GM21576 (cell line): ENCODE measurements around the gene MYL2.

ENCODE experiments used
- ATAC-seq: cut with Tn5 transposase; IDR thresholded peaks from one replicate; pipeline ENCODE4 v1.9.1; 2021; ENCODE audit warnings: mild to moderate bottlenecking, moderate library complexity; ENCODE audit not compliant: unreplicated experiment

Gene MYL2

DNA sequence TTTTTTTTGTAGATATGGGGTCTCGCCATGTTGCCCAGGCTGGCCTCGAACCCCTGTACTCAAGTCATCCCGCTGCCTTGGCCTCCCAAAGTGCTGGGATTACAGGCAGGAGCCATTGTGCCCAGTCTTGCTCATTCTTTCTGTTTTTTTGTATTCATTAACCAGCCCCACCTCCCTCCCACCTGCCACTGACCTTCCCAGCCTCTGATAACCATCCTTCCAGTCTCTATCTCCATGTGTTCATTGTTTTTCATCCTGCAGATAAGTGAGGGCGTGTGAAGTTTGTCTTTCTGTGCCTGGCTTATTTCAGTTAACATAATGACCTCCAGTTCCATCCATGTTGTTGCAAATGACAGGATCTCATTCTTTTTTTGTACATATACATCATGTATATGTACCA is 19.0 kb downstream of the MYL2 start:
- no peak for ATAC-seq

DNA sequence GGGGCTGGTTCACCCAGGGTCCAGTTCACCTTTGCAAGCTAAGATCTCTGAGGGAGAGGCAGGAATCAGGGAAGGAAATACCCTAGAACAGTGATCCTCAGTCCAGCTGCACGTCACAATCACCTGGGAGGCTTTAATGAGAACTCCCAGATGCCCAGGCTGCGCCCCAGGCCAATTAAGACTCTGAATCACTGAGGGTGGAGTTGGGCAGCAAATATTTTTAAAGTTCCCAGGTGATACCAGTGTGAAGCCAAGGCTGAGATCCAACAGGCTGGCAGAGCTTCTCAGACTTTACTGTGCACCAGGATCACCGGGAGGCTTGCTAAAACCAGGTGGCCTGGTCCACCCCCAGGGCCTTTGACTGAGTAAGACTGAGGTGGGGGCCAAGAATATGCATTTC is 23.8 kb downstream of the MYL2 start:
- ATAC-seq, result no peak

DNA sequence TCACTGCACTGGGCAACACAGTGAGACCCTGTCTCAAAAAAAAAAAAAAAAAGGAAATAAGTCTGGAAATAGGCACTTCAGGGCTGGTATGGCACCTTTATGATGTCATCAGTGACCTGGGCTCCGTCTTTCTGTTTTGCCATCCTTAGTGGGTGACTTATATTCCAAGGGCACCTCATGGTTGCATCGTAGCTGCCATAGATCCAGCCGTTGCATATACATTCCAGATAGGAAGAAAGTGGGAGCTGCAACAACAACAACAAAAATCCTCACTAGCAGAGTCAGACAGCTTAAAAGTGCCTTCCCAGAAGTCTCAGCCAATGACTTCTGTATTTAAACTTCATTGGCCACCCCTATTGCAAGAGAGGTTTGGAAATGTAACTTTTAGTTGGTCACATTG is 26.4 kb downstream of the MYL2 start:
- no peak for ATAC-seq

DNA sequence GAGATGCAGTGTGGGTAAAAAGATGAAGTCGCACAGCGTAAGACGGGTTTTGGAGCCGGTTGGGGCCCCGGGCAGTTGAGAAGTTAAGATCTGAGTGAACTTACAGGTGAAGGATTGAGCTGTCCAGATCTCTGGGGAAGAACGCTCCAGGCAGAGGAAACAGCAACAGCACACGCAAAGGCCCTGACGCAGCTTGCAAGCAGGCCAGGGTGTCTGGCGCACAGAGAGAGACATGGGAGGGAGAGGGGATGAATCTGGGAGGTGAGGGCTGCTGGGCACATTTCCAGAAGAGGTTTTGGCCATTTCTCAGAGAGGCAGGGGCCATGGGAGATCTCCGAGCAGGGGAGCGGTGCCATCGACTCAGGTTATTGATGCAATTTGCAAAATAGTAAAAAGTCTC is 31.0 kb downstream of the MYL2 start:
- ATAC-seq, result no peak

DNA sequence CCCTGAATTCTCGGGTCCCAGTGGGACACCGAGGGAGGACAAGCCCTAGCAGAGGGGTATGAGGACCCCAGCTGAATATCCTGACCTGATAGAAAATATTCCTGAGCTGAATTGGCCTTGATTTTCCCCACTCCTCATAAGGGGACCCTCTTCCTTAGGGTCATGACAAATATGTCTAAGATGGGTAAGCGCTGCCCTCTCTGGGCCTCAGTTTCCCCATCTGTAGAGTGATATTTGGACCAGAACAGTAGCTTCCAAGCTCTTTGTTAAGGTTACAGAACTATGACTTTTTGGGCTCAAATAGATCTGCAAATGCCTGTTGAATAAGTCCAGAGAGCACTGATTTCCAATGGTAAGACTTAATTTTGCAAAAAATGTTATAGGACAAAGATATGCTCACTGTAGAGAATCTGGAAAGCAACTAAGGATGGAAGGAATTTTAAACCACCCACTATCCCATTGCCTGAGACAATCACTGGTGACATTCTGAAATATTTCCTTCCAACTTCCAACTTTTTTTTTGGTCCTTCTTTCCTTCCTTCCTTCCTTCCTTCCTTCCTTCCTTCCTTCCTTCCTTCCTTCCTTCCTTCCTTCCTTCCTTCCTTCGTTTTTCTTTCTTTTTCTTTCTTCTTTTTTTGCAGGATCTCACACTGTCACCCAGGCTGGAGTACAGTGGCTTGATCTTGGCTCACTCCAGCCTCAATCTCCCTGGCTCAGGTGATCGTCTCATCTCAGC is 32.0 kb downstream of the MYL2 start:
- peak; percentile 12 for ATAC-seq

DNA sequence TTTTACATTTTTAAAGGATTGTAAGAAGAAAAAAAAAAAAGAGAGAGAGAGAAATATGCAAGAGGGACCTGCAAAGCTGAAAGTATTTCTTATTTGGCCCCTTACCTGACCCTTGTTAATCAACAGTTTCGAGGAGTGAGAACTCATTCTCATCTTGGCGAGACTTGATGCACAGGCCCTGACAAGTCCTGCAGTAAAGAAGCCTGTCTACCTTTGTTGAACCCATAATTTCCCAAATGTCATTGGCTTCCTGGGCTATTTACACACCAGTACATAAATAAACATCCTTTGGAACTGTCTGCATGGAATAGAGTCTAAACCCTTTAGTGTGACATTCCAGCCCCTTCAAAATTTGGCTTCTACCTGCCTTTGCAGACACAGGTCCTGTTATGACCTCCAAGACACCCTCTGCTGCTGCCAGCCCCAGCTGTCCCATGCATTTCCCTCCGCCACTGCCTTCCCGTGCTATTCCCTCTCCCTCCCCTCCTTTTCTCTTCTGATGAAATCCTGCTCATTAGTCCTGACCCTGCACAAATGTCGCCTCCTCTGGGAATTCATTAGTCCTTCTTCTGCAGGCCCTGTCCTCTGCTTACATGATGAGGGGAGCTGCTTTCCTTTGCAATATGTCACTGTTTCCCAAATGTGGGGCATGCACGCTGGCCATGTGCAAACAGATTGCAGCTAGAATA is 35.1 kb downstream of the MYL2 start:
- ATAC-seq, result no peak

DNA sequence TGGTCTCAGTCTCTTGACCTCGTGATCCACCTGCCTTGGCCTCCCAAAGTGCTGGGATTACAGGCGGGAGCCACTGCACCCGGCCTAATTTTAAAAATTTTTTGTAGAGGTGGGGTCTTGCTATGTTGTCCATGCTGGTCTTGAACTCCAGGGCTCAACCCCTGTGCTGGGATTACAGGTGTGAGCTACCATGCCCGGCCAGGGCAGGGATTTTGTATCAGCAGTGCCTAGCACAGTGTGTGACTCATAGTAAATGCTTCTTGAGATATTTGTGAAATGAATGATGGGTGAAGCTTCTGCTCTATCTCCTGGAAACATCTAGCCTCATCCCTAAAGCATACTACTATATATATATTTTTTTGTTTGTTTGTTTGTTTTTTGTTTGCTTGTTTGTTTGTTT is 37.1 kb downstream of the MYL2 start:
- ATAC-seq, result no peak

DNA sequence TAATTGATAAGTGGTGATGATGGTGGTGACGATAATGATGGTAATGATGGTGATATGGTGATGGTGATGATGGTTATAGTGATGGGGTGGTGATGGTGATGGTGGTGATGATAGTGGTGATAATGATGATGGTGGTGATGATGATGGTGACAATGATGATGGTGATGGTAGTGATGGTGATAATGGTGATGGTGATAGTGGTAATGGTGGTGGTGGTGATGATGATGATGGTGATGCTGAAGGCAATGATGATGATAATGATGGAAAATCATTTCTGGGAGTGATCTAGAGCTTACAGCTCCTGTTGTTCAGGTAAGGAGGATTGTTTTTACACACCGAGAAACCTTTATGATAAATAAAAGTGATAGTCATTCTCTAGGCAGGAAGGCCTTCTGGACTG is 39.7 kb downstream of the MYL2 start:
- ATAC-seq, result no peak

DNA sequence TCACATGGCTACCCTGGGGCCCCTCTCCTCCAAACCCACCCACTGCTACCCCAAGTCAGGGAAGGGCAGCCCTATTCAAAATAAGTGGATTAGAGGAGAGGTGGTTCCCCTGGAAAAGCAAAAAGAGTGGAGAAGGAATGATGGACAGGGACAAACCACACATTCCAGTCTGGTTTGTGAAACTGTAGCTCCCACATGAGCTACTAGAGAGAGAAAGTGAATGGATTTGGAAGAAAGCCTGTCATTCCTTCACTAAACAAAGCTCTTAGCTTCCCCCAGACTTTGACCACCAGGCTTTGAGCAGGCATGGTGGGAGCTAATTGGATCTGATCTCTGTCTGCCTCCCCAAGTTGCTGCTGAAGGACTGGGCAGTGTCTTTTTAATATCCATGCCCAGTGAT is 45.6 kb downstream of the MYL2 start:
- ATAC-seq, result no peak

DNA sequence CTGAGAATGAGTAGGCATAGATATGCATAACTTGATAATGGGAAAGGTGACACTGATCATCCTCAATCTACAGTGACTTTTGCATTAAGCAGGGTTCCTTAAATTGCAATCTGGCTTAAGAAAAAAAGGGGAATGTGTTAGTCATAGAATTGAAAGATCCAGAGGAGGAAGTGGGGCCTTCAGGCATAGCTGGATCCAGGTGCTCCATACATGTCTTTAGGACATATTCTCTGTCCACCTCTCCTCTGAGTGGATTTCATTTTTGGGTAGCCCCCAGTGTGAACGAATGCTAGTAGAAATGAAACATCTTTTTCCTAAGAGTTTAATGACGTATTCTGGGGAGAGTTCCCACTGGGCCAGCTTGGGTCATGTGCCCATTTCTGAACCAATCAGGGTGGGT is 46.0 kb downstream of the MYL2 start:
- ATAC-seq, result no peak

DNA sequence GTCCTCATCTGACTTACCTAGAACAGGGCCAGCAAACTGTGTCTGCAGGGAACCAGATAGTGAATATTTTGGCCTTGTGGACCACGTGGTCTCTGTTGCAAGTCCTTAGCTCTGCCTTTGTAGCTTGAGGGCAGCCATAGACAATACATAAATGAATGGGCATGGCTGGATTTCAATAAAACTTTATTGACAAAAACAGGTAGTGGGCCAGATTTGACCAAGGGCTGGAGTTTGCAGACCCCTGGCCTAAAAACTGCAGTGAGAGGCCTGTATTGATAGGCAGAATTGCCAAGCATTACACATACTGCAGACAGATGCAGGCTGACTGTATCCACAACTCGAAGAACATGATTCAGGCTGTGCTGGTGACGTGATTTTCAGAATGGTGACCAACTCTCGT is 48.3 kb downstream of the MYL2 start:
- no peak for ATAC-seq

DNA sequence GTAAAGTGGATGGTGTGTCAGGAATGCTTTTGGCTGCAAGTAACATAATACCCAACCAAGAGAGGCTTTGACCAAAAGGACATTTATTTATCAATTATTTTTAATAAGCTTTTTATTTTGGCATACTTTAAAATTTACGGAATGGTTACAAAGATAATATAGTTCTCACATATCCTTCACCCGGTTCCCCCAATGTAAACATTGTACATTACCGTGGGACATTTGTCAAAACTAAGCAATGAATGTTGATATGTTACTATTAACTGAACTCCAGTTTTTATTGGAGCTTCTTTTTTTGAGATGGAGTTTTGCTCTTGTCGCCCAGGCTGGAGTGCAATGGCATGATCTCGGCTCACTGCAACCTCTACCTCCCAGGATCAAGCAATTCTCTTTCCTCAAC is 50.6 kb downstream of the MYL2 start:
- ATAC-seq, result no peak

DNA sequence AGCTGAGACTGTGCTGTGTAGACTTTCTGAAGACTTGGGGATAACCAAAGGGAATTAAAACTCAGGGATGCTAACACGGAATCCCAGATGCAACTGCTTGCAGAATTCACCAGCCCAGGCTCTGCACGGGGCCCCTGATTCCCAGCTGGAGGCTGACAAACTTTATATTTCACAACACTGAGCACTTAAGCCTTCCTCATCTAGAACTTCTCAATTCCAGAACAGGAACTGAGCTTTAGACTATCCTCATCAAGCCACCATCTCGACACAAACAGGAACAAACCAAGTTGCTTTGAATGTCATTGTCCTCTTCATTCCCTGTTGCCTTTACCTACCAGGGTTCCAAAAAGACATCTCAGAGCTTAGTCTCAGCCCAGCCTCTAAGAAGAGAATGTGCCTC is 51.4 kb downstream of the MYL2 start:
- no peak for ATAC-seq

DNA sequence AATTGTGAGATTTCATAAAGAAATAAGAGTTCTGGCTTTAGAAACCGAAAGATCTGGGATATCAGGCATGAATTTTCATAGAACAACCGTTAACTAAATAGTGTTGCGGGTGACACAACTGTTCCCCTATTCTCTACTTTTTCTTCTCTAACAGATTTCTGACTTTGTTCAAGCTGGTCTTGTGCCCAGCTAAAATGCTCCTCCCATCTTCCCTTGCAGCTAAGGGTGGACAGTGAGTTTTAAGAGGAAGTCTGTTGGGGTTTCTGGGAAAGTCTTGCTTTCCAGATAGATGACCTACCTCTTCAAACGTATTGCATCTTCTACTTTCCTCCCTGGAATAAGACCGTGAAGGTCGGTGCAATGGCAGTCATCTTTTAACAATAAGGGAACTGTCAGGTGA is 54.9 kb downstream of the MYL2 start:
- no peak for ATAC-seq

DNA sequence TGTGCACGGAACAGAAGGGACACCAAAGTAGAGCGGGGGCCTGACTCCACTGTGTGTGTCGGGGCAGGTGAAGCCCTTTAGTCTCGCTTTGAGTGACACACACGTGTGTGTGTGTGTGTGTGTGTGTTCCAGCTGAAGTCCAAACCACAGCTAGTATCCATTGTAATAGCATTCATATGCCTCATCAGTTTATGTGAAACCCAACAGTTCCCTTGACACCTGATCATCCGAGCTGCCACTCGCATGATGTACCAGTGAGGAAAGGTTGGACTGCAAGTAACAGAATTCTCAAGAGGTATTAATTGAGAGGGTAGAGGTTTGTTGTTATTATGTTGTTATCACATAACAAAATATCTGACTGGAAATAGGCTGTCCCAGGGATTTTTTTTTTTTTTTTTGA is 57.2 kb downstream of the MYL2 start:
- ATAC-seq, result no peak

DNA sequence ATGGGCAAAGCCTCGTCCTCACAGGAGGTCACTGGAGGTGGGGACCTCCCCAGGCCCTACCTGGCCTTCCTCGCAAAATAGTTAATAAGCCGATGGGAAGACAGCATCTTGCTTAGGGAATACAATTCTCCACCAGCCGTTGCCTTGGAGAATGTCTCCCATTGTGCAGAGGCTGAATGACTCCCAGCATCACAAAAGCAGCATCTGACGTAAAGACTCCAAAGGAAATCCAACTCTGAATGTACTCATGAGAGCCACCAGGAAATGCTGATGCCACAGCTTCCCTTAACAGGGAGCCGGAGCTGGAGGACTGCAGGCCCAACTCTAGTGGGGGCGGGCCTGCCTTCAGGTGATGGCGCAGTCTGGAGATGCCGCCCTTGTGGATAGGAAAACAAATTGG is 58.0 kb downstream of the MYL2 start:
- ATAC-seq, result no peak

DNA sequence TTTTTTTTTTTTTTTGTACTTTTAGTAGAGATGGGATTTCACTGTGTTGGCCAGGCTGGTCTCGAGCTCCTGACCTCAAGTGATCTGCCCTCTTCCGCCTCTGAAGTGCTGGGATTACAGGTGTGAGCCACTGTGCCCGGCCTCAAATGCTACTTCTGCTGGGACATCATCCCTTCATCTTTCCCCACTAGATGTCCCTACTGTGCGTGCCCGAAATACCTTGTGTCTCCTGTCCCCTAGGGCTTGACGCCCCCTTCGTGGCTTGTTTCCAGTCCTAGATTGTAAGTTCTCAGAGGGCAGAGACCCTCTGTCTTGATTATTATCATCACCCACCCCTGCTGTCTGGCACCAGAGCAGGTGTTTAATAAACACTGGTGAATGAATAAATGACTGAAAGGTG is 58.6 kb downstream of the MYL2 start:
- ATAC-seq, result no peak
